Ovary (tissue), 9 donors: ENCODE data around the gene CMTM6. TPM values are rescaled to one million over a fixed set of nuclear protein-coding genes. Genes with fewer than 3 reads are reported as not detected.

ENCODE experiments used
- DNase-seq, 5 donors: peaks; one replicate each; pipeline ENCODE4 v3.0.0-alpha.2; 2019 to 2020
- H3K27ac ChIP-seq, 2 donors: fragments of 200-600 bp; one replicate each; pipeline versions ENCODE4 v1.5.1 to v1.8.0; 2019 to 2022
- H3K27me3 ChIP-seq: fragments of 200-600 bp; one replicate; pipeline ENCODE4 v1.8.0; 2022
- H3K36me3 ChIP-seq: fragments of 200-600 bp; sonication (generic); one replicate; pipeline ENCODE4 v1.5.1; 2019
- H3K4me1 ChIP-seq: one replicate; pipeline ENCODE4 v1.8.1; 2013; ENCODE audit warnings: mild to moderate bottlenecking, moderate library complexity; ENCODE audit not compliant: insufficient read depth
- H3K4me3 ChIP-seq: fragments of 200-600 bp; sonication (generic); one replicate; pipeline ENCODE4 v1.5.1; 2017
- H3K9me3 ChIP-seq, 2 donors: fragments of 200-600 bp in 1 of 2; sonication (generic) in 1 of 2; one replicate each; pipeline versions ENCODE4 v1.5.1 to v1.8.1; 2013 to 2019; ENCODE audit warnings: mild to moderate bottlenecking in 1 of 2, moderate library complexity in 1 of 2
- EP300 ChIP-seq: sonication (generic); formaldehyde crosslinking; IDR thresholded peaks from one replicate; pipeline ENCODE4 v1.6.1; 2017; ENCODE audit warnings: antibody characterized with exemption
- POLR2A ChIP-seq: fragments of 450-650 bp; IDR thresholded peaks from one replicate; pipeline ENCODE4 v1.6.1; 2017; ENCODE audit warnings: antibody characterized with exemption, mild to moderate bottlenecking, moderate library complexity
- WGBS, 3 donors: extraction: QIAGEN DNeasy Blood & Tissue Kit in 1 of 3; methylation state at CpG; one replicate each; pipeline versions ENCODE4 v1.1.5 to v1.1.7; 2013 to 2017; 5-methylcytosine and 5-hydroxymethylcytosine counted together
- intact Hi-C, 4 donors: fragments of 100-400 bp; cut with DNase I; formaldehyde crosslinking; loops; one replicate each; pipeline versions ENCODE4 v1.11.0 to v1.15.1; 2022 to 2023
- polyA plus RNA-seq, 2 donors: library from polyadenylated mRNA; stranded (reverse); fragments of 200-250 nt in 1 of 2; fragments of 350-450 nt in 1 of 2; fragmentation: Illumina TruSeq in 1 of 2; extraction: RNeasy Lipid Tissue Mini Kit (QIAGEN cat#74804) in 1 of 2; gene quantifications; one replicate each; pipeline ENCODE4 v1.2.3, GENCODE V29; 2013 to 2014
- total RNA-seq, 7 donors: library from RNA; depleted of rRNA in 2 of 7; stranded (reverse); fragments of >200 nt in 2 of 7; fragmentation: NEBNext Ultra II Directional in 3 of 7; extraction: Animal tissue kit (Norgen Biotek cat#: 25700) in 3 of 7; gene quantifications; one replicate each; pipeline versions ENCODE4 v1.1.0 to v1.2.4, GENCODE V29; 2016 to 2023
- TF ChIP-seq, protein P1 (sequence below), 3 donors: fragments of 450-650 bp in 2 of 3; fragments of 200-600 bp in 1 of 3; IDR thresholded peaks; one replicate each; pipeline versions ENCODE4 v1.5.1 to v1.8.0; 2016 to 2022; ENCODE audit warnings: antibody characterized with exemption in 3 of 3, mild to moderate bottlenecking in 1 of 3
- donor health status: DM: no; HTN: no; CAD: no; lungs with moderate emphysema.
- donor health status: DM: no; HTN: no; CAD: no.
- donor health status: Bipolar disorder and iron deficiency.
- donor health status: DM: yes; HTN: yes; CAD: no.
- donor health status: DM: no; HTN: no; CAD: no.
- donor health status: DM: yes; HTN: yes; CAD: no.

The CMTM6 gene
- total and polyA plus RNA-seq, 9 donors = 19.7 to 150 (median 25.9) TPM

DNA sequence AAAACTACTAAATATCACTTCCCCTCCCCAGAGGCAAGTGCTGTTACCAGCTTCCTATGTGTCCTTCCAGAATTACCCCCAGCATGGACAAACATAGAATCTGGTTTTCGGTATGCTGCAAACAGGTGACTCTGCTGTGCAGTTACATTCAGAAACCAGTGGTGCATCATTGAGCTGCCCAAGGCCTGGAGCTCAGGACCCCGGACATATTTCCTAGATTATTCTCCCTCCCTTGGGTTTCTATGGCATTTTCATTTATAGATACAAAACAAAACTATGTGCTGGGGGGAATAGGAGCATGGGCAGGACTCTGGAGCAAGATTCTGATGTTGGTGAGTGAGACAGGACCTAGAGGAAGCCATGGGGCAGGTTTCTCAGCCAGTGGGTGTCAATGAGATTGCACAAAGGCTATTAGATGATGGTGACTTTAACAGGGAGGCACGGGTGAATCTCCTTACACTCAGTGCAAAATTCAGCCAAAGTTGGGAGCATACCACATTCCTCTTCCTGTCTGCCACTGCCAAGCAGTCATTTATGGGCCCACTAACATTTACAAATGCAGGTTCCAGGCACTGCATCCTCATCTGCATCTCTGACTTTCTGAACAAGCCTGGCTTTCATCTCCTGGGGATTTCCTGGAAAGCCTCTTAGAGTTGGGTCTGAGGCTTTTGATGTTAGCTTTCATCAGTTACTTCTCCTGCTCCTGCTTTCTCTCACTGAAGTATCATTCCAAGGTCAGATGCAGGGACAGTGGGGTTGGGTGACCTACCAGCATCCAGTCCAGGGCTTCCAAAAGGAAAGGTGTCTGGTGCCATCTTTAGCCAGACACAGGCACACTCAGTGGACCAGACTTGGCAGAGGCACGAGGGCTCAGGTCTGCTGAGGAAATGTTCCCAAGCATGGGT is 66.5 kb downstream of the CMTM6 start:
- H3K4me1 ChIP-seq = no peaks in the 10 kb centered on the region
- intact Hi-C loops = no loop called here
- DNase-seq = no peak

DNA sequence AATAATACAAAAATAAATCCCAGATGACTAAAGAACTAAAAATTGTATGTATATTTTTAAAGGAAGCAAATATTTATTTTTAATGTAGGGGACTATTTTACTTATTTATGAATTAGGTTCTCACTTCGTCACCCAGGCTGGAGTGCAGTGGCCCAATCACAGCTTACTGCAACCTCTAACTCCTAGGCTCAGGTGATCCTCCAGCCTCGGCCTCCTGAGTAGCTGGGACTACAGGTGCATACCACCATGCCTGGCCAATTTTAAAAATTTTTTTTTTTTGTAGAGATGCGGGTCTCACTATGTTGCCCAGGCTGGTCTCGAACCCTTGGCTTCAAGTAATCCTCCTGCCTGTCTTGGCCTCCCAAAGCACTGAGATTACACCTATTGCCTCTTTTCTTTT is 68.4 kb downstream of the CMTM6 start:
- H3K4me1 ChIP-seq = no peaks in the 10 kb centered on the region
- TF ChIP-seq, protein P1, sequence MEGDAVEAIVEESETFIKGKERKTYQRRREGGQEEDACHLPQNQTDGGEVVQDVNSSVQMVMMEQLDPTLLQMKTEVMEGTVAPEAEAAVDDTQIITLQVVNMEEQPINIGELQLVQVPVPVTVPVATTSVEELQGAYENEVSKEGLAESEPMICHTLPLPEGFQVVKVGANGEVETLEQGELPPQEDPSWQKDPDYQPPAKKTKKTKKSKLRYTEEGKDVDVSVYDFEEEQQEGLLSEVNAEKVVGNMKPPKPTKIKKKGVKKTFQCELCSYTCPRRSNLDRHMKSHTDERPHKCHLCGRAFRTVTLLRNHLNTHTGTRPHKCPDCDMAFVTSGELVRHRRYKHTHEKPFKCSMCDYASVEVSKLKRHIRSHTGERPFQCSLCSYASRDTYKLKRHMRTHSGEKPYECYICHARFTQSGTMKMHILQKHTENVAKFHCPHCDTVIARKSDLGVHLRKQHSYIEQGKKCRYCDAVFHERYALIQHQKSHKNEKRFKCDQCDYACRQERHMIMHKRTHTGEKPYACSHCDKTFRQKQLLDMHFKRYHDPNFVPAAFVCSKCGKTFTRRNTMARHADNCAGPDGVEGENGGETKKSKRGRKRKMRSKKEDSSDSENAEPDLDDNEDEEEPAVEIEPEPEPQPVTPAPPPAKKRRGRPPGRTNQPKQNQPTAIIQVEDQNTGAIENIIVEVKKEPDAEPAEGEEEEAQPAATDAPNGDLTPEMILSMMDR (IDR thresholded peaks at IDR 0.05) = no peak
- TF ChIP-seq EP300 = no peak
- no peak for TF ChIP-seq POLR2A
- H3K27me3 ChIP-seq = no peaks in the 10 kb centered on the region
- H3K9me3 ChIP-seq = no peaks in the 10 kb centered on the region
- intact Hi-C loops = no loop called here
- no peak for DNase-seq
- no peak overlapping the region for H3K27ac ChIP-seq
- H3K36me3 ChIP-seq = no peaks in the 10 kb centered on the region
- no peak overlapping the region for H3K4me3 ChIP-seq
- 95 to 98% (median 96%) methylated on average over 4 of the region's 4 CpGs for WGBS, 3 donors

More for the DNA sequence above, 66.5 kb downstream of the CMTM6 start:
- Histone ChIP-seq H3K9me3 (no peaks in the 10 kb centered on the region), H3K36me3 (no peaks in the 10 kb centered on the region), H3K27ac (no peak overlapping the region), H3K4me3 (no peak overlapping the region), H3K27me3 (no peaks in the 10 kb centered on the region)
- TF ChIP-seq EP300 = no peak
- no peak for TF ChIP-seq POLR2A
- TF ChIP-seq, protein P1 (IDR thresholded peaks at IDR 0.05) = no peak
- WGBS, 3 donors = 75 to 82% (median 77%) methylated on average over 4 of the region's 4 CpGs

DNA sequence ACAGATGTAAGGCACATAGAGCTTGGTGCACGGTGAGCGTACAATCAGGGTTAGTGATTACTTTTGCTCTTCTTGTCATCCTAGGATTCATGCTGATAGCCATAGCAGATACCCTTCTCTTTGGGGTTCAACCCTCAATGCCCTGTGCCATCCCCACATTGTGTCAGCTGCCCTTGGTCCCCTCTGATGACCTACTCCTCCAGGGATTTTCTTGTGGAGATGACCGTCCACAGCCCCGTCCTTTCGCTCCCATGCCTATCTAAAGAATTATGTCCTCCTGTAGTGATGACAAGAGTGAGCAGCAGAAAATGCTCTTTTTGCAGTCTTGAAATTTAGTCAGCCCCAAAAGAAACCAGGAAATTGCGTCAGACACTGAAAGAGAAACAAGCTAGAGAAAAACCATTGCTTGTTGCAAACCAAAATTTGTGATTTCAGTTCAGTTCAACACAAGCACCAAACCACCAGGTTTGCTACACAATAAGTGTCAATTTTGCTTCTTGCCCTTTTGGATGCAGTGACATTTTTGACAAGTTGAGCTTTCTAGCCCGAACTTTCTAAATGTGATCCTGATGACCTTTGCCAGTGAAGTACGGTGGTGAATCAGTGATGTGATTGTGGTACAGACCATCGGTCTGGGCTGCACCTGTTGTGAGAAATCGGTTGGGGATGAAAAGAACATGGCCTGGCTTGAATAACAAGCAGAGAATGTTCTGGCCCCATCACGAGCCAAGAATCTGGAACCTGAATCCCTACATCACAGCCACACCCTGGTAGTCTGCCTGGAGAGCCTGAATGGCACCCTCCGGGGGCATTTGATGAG is 69.7 kb downstream of the CMTM6 start:
- Histone ChIP-seq H3K36me3 (no peaks in the 10 kb centered on the region), H3K4me1 (no peaks in the 10 kb centered on the region), H3K27ac (no peak overlapping the region), H3K9me3 (no peaks in the 10 kb centered on the region), H3K4me3 (no peak overlapping the region), H3K27me3 (no peaks in the 10 kb centered on the region)
- TF ChIP-seq EP300 (no peak), POLR2A (no peak)
- TF ChIP-seq, protein P1 (IDR thresholded peaks at IDR 0.05) = no peak
- WGBS, 3 donors = 93% methylated on average over 12 of the region's 12 CpGs
- DNase-seq = no peak
- intact Hi-C loops = no loop called here

DNA sequence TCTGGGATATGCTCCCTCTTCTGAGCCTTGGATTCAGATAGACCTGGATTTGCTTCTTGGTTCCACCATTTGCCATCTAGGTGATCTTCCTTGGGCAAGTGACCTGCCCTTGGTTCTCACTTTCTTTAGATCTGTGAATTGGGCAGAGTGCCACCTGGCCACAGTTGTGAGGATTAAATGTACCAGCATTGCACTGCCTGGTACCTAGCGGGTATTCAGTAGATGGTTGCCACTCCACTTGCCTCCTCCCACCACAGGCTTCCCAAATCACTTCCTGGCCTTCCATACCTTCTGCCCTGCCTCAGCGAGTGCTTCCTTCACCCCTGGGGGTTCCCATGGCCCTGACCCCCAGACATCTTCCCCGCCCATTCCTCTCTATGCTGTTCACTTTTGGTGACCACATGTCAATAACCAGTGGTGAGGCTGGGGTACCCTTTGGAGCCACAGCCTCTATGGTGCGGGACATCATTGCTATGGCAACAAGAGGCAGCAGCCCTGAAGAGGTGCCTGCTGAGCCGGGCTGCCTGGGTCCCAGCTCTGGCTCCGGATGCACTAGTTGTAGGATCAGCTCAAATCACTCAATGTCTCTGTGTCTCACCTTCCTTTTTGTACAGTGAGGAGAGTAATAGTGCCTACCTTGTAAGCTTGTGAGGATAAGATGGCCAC is 70.5 kb downstream of the CMTM6 start:
- no peaks in the 10 kb centered on the region for H3K27me3 ChIP-seq
- WGBS, 3 donors = 92 to 94% (median 92%) methylated on average over 6 of the region's 6 CpGs
- H3K4me3 ChIP-seq = no peak overlapping the region
- intact Hi-C loops = no loop called here
- no peaks in the 10 kb centered on the region for H3K9me3 ChIP-seq
- no peaks in the 10 kb centered on the region for H3K36me3 ChIP-seq
- DNase-seq = no peak
- no peak for TF ChIP-seq EP300
- TF ChIP-seq POLR2A = no peak
- TF ChIP-seq, protein P1 (IDR thresholded peaks at IDR 0.05) = no peak
- H3K27ac ChIP-seq = no peak overlapping the region
- no peaks in the 10 kb centered on the region for H3K4me1 ChIP-seq
